Right cardiac atrium (tissue), 5 donors: ENCODE results near the gene DNAH6. TPM values are rescaled to one million over a fixed set of nuclear protein-coding genes. Genes with fewer than 3 reads are reported as not detected.
"Not testable (repeated sequence)": the region's sequence is repeated elsewhere in the genome, so short reads cannot be mapped to it uniquely, and the experiment has no call there.

Source experiments
- ATAC-seq, 2 donors: fragments of 200-7000 bp; cut with Tn5 transposase; one replicate each; pipeline versions ENCODE4 v1.8.0 to v1.9.1; 2020; ENCODE audit warnings: moderate library complexity in 2 of 2, mild to moderate bottlenecking in 1 of 2
- DNase-seq, 3 donors: peaks; one replicate each; pipeline ENCODE4 v3.0.0-alpha.2; 2020
- H3K27ac ChIP-seq: one replicate; pipeline ENCODE4 v1.5.1; 2013; ENCODE audit warnings: mild to moderate bottlenecking, low read length, control low read depth, moderate library complexity
- H3K27me3 ChIP-seq: one replicate; pipeline ENCODE4 v1.6.1; 2013; ENCODE audit not compliant: control insufficient read depth, insufficient read depth
- H3K4me1 ChIP-seq: one replicate; pipeline ENCODE4 v1.6.1; 2013; ENCODE audit warnings: low read length; ENCODE audit not compliant: control insufficient read depth, insufficient read depth
- H3K4me3 ChIP-seq: one replicate; pipeline ENCODE4 v1.5.1; 2013; ENCODE audit warnings: low read length, control low read depth
- H3K9me3 ChIP-seq: one replicate; pipeline ENCODE4 v1.6.1; 2013; ENCODE audit warnings: low read length; ENCODE audit not compliant: control insufficient read depth
- WGBS: extraction: QIAGEN DNeasy Blood & Tissue Kit; methylation state at CpG from one replicate; pipeline ENCODE4 v1.1.7; 2013; 5-methylcytosine and 5-hydroxymethylcytosine counted together
- intact Hi-C, 4 donors: fragments of 100-400 bp; cut with DNase I; formaldehyde crosslinking; loops; one replicate each; pipeline versions ENCODE4 v1.11.0 to v1.14.0; 2022 to 2023
- polyA plus RNA-seq: library from polyadenylated mRNA; stranded (reverse); fragments of 200-250 nt; gene quantifications from one replicate; pipeline ENCODE4 v1.2.3, GENCODE V29; 2013
- total RNA-seq, 4 donors: library from RNA; stranded (reverse); fragmentation: NEBNext Ultra II Directional; extraction: Animal tissue kit (Norgen Biotek cat#: 25700); gene quantifications; one replicate each; pipeline ENCODE4 v1.2.1, GENCODE V29; 2021
- donor health status: healthy with polysubstance abuse.
- donor health status: DM: no; HTN: yes; CAD: no.
- donor health status: DM: no; HTN: no; CAD: no.
- donor health status: DM: no; HTN: yes; CAD: no; lungs with severe emphysema.
- donor health status: DM: yes; HTN: yes; CAD: no.

Gene DNAH6
- total and polyA plus RNA-seq, 5 donors = 0.07 to 0.60 (median 0.34) TPM

DNA sequence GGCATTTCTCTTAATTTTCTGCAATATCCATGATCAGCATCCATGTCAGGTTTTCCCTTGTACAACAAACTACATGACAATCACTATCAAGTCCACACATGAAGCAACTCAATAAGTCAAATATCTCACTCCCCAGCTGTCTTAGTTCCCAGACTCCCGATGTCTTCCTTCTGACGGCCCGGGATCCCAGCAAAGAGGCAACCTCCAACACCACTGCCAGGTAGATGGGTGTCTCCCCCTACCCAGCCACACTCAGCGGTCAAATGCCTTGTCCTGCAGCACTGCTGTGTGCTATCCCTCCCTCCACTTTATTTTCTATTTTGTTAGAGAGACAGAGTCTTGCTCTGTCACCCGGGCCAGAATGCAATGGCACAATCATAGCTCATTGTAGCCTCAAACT, 341.3 kb downstream of the DNAH6 start:
- 86% methylated on average over 5 of the region's 5 CpGs for WGBS
- ATAC-seq (no peak), DNase-seq (no peak)
- no peak overlapping the region for H3K27ac ChIP-seq
- H3K4me1 ChIP-seq = no peaks in the 10 kb centered on the region
- H3K9me3 ChIP-seq = no peaks in the 10 kb centered on the region
- no peak overlapping the region for H3K4me3 ChIP-seq
- intact Hi-C loops = no loop called here
- no peaks in the 10 kb centered on the region for H3K27me3 ChIP-seq

DNA sequence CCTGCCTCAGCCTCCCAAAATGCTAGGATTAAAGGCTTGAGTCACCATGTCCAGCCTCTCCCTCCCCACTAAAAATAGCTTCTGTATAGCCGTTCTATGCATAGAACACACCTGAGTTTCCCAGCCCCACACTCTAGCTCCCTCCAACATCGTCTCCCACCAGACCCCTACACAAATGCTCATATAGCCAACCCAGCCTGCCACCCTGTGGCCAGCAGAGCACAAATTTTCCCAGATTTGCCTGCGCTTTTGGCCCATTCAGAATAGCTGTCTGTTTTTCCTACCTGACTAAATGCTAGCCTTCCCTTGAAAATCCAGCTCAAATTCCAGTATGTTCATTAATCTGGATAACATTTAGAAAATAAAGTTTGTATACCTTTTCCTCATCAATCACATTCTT, 341.8 kb downstream of the DNAH6 start:
- intact Hi-C loops = no loop called here

DNA sequence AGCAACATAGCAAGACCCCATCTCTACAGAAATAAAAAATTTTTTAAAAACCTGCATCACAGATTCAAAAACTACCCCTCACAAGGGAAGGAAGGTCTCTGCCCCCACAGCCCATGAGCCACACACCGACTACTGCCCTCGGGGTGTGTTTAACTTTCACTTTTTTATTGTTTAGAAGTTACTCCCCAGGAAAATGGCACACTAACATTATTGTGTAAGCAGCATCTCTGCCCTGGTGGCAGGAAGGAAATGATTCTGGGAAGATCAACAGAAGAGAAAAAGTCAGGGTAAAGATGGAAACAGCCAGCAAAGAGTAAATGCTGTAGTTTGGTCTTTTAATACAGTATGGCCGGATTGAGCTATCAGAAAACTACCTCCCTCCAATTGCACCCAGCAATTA, 342.6 kb downstream of the DNAH6 start:
- DNase-seq (no peak), ATAC-seq (no peak)
- WGBS = 75% methylated on average over 3 of the region's 3 CpGs
- H3K27ac ChIP-seq = no peak overlapping the region
- intact Hi-C loops = no loop called here
- no peak overlapping the region for H3K4me3 ChIP-seq
- no peaks in the 10 kb centered on the region for H3K27me3 ChIP-seq
- H3K4me1 ChIP-seq = no peaks in the 10 kb centered on the region
- H3K9me3 ChIP-seq = no peaks in the 10 kb centered on the region

More for the DNA sequence above, 341.8 kb downstream of the DNAH6 start:
- ATAC-seq = no peak
- Histone ChIP-seq H3K27ac (no peak overlapping the region), H3K9me3 (no peaks in the 10 kb centered on the region), H3K4me1 (no peaks in the 10 kb centered on the region), H3K27me3 (no peaks in the 10 kb centered on the region), H3K4me3 (no peak overlapping the region)
- 59% methylated on average over 3 of the region's 3 CpGs for WGBS
- DNase-seq = no peak

DNA sequence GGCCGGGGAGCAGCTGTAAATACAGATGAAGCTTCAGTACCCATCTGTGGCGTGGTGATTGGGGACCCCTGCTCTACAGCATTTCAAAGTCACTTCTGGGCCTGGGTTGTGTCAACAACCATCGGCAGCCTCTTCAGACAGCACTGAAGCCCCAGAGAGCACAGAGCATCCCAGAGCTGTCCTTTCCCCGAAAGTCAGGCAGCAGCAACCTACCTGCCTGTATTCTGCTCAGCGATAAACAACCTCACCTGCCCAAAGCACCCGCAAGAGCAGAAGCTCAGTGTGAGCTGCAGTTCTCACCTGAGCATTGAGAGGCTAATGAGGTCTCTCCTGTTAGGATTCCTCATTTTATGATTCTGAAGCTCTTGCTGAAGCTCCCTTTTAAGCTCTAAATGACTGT, 345.2 kb downstream of the DNAH6 start:
- intact Hi-C loops = no loop called here

DNA sequence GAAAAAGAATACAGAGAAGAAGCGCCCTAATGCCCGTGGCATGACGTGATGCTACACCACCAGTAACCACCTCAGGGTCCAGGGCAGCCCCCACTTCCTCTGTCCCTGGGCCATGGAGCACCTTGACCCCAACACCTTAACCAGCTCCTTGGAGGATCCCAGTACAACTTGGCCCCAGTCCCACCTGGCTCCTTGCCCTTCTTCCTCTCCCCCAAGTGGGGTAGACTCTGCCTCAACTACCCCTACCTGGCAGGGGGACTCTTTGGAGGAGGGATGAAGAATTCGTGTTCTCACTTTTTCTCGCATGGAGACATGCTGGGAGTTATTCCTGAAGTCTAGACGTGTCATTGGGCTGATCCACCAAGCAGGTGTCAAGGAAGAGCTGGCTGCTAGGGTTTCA, 345.7 kb downstream of the DNAH6 start:
- Histone ChIP-seq H3K9me3 (no peaks in the 10 kb centered on the region), H3K27me3 (no peaks in the 10 kb centered on the region), H3K27ac (no peak overlapping the region), H3K4me1 (no peaks in the 10 kb centered on the region), H3K4me3 (no peak overlapping the region)
- DNase-seq (no peak), ATAC-seq (no peak)
- intact Hi-C loops = no loop called here
- WGBS = 83% methylated on average over 6 of the region's 6 CpGs

More for the DNA sequence above, 345.2 kb downstream of the DNAH6 start:
- no peak for ATAC-seq
- Histone ChIP-seq H3K4me3 (no peak overlapping the region), H3K27me3 (no peaks in the 10 kb centered on the region), H3K27ac (no peak overlapping the region), H3K9me3 (no peaks in the 10 kb centered on the region), H3K4me1 (no peaks in the 10 kb centered on the region)
- no peak for DNase-seq
- 53% methylated on average over 6 of the region's 6 CpGs for WGBS

DNA sequence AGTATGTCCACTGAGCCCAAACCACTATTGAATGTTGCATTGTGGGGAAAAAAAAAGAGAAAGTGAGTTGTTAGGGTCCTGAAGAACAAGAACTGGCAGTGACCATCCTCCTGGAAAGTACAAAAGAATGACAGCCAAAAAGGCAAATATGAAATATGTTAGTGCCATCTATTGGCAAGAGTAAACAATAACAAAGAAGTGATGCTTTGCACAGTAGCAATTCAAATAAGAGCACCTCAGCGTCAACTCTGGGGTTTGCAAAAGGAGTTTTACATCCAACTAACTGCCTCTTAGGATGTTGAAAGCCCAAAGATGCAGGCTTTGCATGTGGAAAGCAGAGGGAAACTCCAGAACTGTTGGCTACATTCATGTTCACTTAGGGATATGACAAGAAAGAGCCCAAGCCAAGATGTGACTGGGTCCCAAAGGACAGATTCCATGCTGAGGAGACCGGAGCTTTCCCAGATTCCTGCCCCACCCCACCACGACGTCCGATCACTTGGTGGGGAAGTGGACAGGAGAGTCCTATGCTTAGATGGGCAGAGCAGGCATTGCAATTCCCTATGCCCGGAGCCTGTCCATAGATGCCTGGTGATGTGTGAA, 349.0 kb downstream of the DNAH6 start:
- DNase-seq (no peak), ATAC-seq (no peak)
- H3K27ac ChIP-seq = no peak overlapping the region
- no peak overlapping the region for H3K4me3 ChIP-seq
- no peaks in the 10 kb centered on the region for H3K9me3 ChIP-seq
- no peaks in the 10 kb centered on the region for H3K4me1 ChIP-seq
- H3K27me3 ChIP-seq = no peaks in the 10 kb centered on the region
- intact Hi-C loops = no loop called here
- WGBS = 50% methylated on average over 6 of the region's 6 CpGs

DNA sequence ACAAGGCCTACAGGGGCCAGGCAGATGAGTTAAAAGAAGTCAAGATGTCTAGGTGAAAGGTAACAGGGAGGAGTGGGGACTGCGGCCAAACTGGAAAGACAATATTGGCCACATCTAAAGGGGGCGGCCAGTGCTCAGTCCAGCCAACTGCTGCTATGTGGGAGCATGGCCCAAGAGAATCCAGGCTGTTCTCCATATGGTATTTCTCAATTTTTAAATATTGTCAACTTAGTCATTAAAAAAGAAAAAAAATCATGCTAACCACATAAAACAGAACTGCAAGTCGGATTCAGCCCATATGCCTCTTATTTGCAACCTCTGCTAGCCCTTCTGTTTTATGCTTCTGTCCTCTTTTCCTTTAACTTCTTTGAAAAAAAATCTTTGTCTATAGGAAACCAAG, 349.8 kb downstream of the DNAH6 start:
- ATAC-seq (no peak), DNase-seq (no peak)
- no peaks in the 10 kb centered on the region for H3K4me1 ChIP-seq
- no peak overlapping the region for H3K4me3 ChIP-seq
- intact Hi-C loops = no loop called here
- WGBS = 72% methylated on average over 3 of the region's 3 CpGs
- H3K27ac ChIP-seq = no peak overlapping the region
- no peaks in the 10 kb centered on the region for H3K9me3 ChIP-seq
- H3K27me3 ChIP-seq = no peaks in the 10 kb centered on the region

DNA sequence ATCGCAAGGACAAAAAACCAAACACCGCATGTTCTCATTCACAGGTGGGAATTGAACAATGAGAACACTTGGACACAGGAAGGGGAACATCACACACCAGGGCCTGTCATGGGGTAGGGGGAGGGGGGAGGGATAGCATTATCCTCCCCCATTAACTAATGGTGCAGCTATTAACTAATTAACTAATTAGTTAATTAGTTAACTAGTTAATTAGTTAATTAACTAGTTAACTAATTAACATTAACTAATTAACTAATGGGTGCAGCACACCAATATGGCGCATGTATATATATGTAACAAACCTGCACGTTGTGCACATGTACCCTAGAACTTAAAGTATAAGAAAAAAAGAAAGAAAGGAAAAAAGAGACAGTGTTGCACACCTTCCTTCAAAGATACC, 352.0 kb downstream of the DNAH6 start:
- H3K27me3 ChIP-seq, intact Hi-C loops, ATAC-seq, H3K4me3 ChIP-seq, H3K9me3 ChIP-seq, DNase-seq, H3K27ac ChIP-seq, H3K4me1 ChIP-seq: not testable (repeated sequence)
- 89% methylated on average over 2 of the region's 4 CpGs for WGBS

Other genes starting within 250 kb of the DNAH6 start
- 100 to 1,000 TPM; 161 to 208 (median 193) TPM for gene SUCLG1, start 57.2 kb upstream of the DNAH6 start, total RNA-seq
- 307 TPM for gene SUCLG1, start 57.2 kb upstream of the DNAH6 start, polyA plus RNA-seq